RWPE2 (cell line): Measurements from ENCODE around the gene HK2.
"Not testable (repeated sequence)": the region's sequence is repeated elsewhere in the genome, so short reads cannot be mapped to it uniquely, and the experiment has no call there.

ENCODE experiments used
- ATAC-seq: fragments of 200-7000 bp; cut with Tn5 transposase; 3 replicates; pipeline ENCODE4 v1.9.1; 2021; ENCODE audit warnings: low read depth
- DNase-seq: peaks from one replicate; pipeline ENCODE4 v3.0.0-alpha.2; 2020; ENCODE audit warnings: low spot score
- H3K27ac ChIP-seq: fragments of 450-650 bp; 2 replicates; pipeline ENCODE4 v1.5.1; 2017; ENCODE audit warnings: mild to moderate bottlenecking; ENCODE audit not compliant: poor library complexity, severe bottlenecking
- H3K27me3 ChIP-seq: fragments of 250-450 bp; sonication (Bioruptor Pico); 2 replicates; pipeline ENCODE4 v1.5.1; 2021; ENCODE audit warnings: mild to moderate bottlenecking, moderate library complexity; ENCODE audit not compliant: insufficient read depth, poor library complexity, severe bottlenecking
- H3K36me3 ChIP-seq: fragments of 250-450 bp; sonication (Bioruptor Pico); 2 replicates; pipeline ENCODE4 v1.5.1; 2020; ENCODE audit warnings: low read depth, mild to moderate bottlenecking, moderate library complexity
- H3K4me1 ChIP-seq: fragments of 250-450 bp; sonication (Bioruptor Pico); 2 replicates; pipeline ENCODE4 v1.5.1; 2021; ENCODE audit warnings: mild to moderate bottlenecking, moderate library complexity; ENCODE audit not compliant: insufficient read depth, poor library complexity, severe bottlenecking
- H3K4me3 ChIP-seq: fragments of 250-450 bp; sonication (Bioruptor Pico); 2 replicates; pipeline ENCODE4 v1.5.1; 2021; ENCODE audit warnings: mild to moderate bottlenecking, moderate library complexity; ENCODE audit not compliant: severe bottlenecking
- H3K9me3 ChIP-seq: fragments of 250-450 bp; sonication (Bioruptor Pico); 2 replicates; pipeline ENCODE4 v1.5.1; 2021; ENCODE audit warnings: mild to moderate bottlenecking, moderate library complexity; ENCODE audit not compliant: severe bottlenecking
- CTCF ChIP-seq: fragments of 450-650 bp; IDR thresholded peaks from one replicate; pipeline ENCODE4 v1.5.1; 2017; ENCODE audit warnings: mild to moderate bottlenecking, moderate library complexity; ENCODE audit not compliant: poor library complexity, severe bottlenecking

HK2 gene

DNA sequence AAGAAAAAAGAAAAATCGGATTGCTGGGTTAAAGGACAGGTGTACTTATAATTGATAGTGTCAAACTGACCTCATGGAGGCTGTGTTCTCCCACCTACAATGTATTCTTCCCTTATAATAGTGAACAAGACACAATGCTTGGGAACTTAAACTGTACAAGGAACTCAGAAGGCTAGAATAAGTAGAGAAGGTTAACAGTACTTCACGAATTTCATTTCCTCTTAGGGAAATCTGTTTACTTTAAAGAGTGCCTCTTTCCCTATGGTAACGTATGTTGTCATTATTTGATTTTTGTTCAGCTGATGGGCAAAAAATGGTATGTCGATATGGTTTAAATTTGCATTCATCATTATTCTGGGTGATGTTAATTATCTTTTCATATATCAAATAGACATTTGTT lies 9.2 kb upstream of the HK2 start:
- no peaks in the 10 kb centered on the region for H3K36me3 ChIP-seq
- no peak overlapping the region for H3K27ac ChIP-seq
- DNase-seq (no peak), ATAC-seq (no peak)
- no peaks in the 10 kb centered on the region for H3K27me3 ChIP-seq
- H3K4me1 ChIP-seq, result no peaks in the 10 kb centered on the region
- no peak overlapping the region for H3K4me3 ChIP-seq
- no peaks in the 10 kb centered on the region for H3K9me3 ChIP-seq
- no peak for TF ChIP-seq CTCF

GRCh38 chr2:74828543-74828942 lies 5.4 kb upstream of the HK2 start:
- Histone ChIP-seq H3K4me1 (no peaks in the 10 kb centered on the region), H3K27me3 (no peaks in the 10 kb centered on the region)
- ATAC-seq, result no peak

GRCh38 chr2:74831693-74832530 lies 2.0 kb upstream of the HK2 start:
- no peaks in the 10 kb centered on the region for H3K27me3 ChIP-seq
- H3K36me3 ChIP-seq, result peaks cover 4% of the 10 kb centered on the region; the same call in 1 of the 2 replicates
- ATAC-seq (no peak), DNase-seq (no peak)
- no peak for TF ChIP-seq CTCF
- H3K4me1 ChIP-seq, result peaks cover 5% of the 10 kb centered on the region
- H3K27ac ChIP-seq, result peak overlapping the region; percentile 4
- no peak overlapping the region for H3K4me3 ChIP-seq
- H3K9me3 ChIP-seq, result no peaks in the 10 kb centered on the region

More at GRCh38 chr2:74828543-74828942, 5.4 kb upstream of the HK2 start:
- Histone ChIP-seq H3K27ac (no peak overlapping the region), H3K9me3 (no peaks in the 10 kb centered on the region), H3K4me3 (no peak overlapping the region), H3K36me3 (no peaks in the 10 kb centered on the region)
- no peak for TF ChIP-seq CTCF
- no peak for DNase-seq

DNA sequence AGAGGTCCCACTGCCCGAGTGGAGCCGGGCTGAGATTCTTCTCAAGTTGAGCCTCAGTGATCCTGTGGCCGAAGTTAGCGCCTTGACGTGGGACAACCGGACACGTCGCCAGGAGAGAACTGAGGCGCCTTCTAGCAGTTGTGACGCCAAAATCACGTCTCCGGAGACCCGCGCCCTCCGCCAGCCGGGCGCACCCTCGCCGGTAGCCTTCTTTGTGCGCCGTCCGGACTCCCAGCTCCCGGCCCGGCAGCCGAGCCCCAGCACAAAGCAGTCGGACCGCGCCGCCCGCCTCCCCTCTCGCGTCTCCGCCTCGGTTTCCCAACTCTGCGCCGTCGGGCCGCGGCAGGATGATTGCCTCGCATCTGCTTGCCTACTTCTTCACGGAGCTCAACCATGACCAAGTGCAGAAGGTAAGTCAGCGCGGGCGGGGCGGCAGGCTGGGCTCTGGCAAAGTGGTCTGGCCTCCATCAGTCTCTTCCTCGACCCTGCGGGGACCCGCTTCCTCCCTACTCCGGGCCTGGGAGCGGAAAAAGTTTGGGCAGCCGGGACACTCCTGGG lies 386 bp downstream of the HK2 start:
- ATAC-seq, result peak; percentile 2
- not testable (repeated sequence) for DNase-seq, H3K9me3 ChIP-seq

DNA sequence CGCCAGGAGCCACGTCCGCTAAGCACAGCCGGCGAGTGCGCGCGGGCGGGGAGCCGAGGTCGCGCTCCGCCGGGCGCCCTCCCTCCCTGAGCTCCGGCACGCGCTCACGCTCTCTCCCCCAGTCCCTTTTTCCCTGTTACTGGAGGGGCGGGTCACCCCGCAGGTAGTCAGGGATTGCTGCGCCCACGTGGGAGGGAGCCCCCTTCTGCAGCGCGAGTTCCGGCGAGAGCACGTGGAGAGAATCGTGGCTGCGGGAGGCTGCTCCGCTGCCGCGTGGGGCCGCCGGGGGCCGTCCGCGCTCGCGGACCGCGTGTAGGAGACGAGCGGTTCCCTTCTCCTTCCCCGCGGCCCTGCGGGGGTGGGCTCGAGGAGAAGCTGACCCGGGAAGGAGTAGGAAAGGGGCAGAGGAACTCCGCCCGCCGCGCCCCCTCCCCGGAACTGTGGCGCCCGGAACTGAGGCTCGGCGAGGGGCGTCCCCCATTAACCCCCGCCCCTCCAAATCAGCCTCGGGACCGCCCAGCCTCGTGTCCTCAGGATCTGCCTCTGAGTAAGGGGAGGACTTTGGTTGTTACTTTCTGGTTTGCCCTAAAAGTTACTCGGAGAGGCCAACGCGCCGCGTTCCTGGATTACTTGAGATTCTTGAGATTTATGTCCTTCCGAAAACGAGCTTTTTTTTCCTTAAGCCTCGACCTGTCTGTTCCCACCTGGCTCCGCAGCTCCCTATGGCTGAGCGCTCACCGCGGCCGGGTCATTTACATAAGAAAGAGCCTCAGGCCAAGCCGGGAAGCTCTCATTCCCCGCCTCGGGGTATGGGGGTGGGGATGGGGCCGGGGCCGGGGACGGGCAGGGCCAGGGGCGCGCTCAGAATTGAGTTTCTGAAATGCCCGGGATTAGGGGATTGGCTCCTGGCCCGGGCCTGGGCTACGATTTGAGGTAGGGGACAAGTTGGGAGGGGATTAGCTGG lies 1.1 kb downstream of the HK2 start:
- H3K27ac ChIP-seq, result peak overlapping the region; percentile 77
- no peaks in the 10 kb centered on the region for H3K9me3 ChIP-seq
- TF ChIP-seq CTCF, result no peak
- DNase-seq (peak; percentile 72), ATAC-seq (peak; percentile 59)
- H3K4me1 ChIP-seq, result peaks cover 9% of the 10 kb centered on the region
- no peaks in the 10 kb centered on the region for H3K27me3 ChIP-seq
- H3K36me3 ChIP-seq, result peaks cover 11% of the 10 kb centered on the region; the same call in 1 of the 2 replicates
- peak overlapping the region; percentile 54 for H3K4me3 ChIP-seq

More for the DNA sequence above, 386 bp downstream of the HK2 start:
- H3K4me3 ChIP-seq, result peak overlapping the region; percentile 54
- not testable (repeated sequence) for H3K27me3 ChIP-seq, H3K4me1 ChIP-seq
- H3K36me3 ChIP-seq, result peaks cover 11% of the 10 kb centered on the region; the same call in 1 of the 2 replicates
- peak overlapping the region; percentile 77 for H3K27ac ChIP-seq
